HCT116 (cell line): ENCODE results near the gene TMTC2. TPM values are rescaled to one million over a fixed set of nuclear protein-coding genes. Genes with fewer than 3 reads are reported as not detected.

Source experiments
- ATAC-seq: fragments of 200-7000 bp; cut with Tn5 transposase; 2 replicates; pipeline ENCODE4 v1.9.1; 2020; ENCODE audit warnings: mild to moderate bottlenecking, moderate library complexity
- BruUV-seq: library from RNA; stranded (reverse); fragments of 400-500 nt; replicated peaks from 2 replicates; lab custom pipeline; 2021; lab: Mats Ljungman, UMichigan
- CTCF ChIA-PET: fragments of 300-600 bp; sonication (Branson Sonifier 250); formaldehyde crosslinking; loops from one replicate; lab custom pipeline; 2021; ENCODE audit warnings: antibody characterized with exemption; lab: Charles Lee
- POLR2A ChIA-PET: fragments of 300-600, 350-600 bp; sonication (Branson Sonifier 250); formaldehyde crosslinking; loops from one replicate; lab custom pipeline; 2021; ENCODE audit warnings: antibody characterized with exemption; lab: Charles Lee
- RAD21 ChIA-PET, 2 experiments: fragments of 300-600 bp; sonication (Branson Sonifier 250); formaldehyde crosslinking; loops; one replicate each; lab custom pipeline; 2023; ENCODE audit warnings: low total read pairs in 2 of 2; ENCODE audit not compliant: uncharacterized antibody in 2 of 2, unreplicated experiment in 2 of 2, low non-redundant PET in 1 of 2; lab: Charles Lee
- DNase-seq: peaks from one replicate; pipeline ENCODE4 v3.0.0-alpha.2; 2010; ENCODE audit warnings: low read depth, low spot score
- H2AFZ ChIP-seq: fragments of 200-600 bp; shearing (Covaris generic), sonication (generic); 2 replicates; pipeline ENCODE4 v1.6.1; 2017; ENCODE audit warnings: low read depth, mixed run types, mixed read lengths, antibody characterized with exemption, low read length; ENCODE audit not compliant: poor library complexity, severe bottlenecking
- H3K27ac ChIP-seq: 2 replicates; pipeline ENCODE4 v1.5.1; 2012; ENCODE audit warnings: low read depth, low read length
- H3K27me3 ChIP-seq: fragments of 200-600 bp; sonication (generic); 2 replicates; pipeline ENCODE4 v1.6.1; 2016; ENCODE audit warnings: mixed run types, low read length, mixed read lengths; ENCODE audit not compliant: insufficient read depth
- H3K36me3 ChIP-seq, 2 experiments: fragments of 200-500 bp in 1 of 2; fragments of 200-600 bp in 1 of 2; sonication (Bioruptor generic) in 1 of 2; sonication (generic) in 1 of 2; 2 replicates each; pipeline versions ENCODE4 v1.5.1 to v1.6.1; 2014 to 2016; ENCODE audit warnings: low read length in 2 of 2, inconsistent platforms in 1 of 2, mixed read lengths in 1 of 2, mixed run types in 1 of 2; ENCODE audit not compliant: insufficient read depth in 2 of 2, control insufficient read depth in 1 of 2
- H3K4me1 ChIP-seq, 2 experiments: fragments of 200-600 bp in 1 of 2; sonication (generic) in 1 of 2; 2 replicates each; pipeline versions ENCODE4 v1.5.1 to v1.6.1; 2012 to 2017; ENCODE audit warnings: low read length in 2 of 2, inconsistent platforms in 1 of 2, mild to moderate bottlenecking in 1 of 2, mixed read lengths in 1 of 2, mixed run types in 1 of 2, moderate library complexity in 1 of 2; ENCODE audit not compliant: insufficient read depth in 2 of 2, control insufficient read depth in 1 of 2
- H3K4me2 ChIP-seq: fragments of 200-600 bp; sonication (generic); 2 replicates; pipeline ENCODE4 v1.6.1; 2017; ENCODE audit warnings: mixed run types, low read length, mixed read lengths
- H3K4me3 ChIP-seq, 2 experiments: fragments of 200-600 bp in 1 of 2; sonication (generic) in 1 of 2; replicated peaks in 1 of 2; 2 replicates each; pipeline ENCODE4 v1.5.1; 2011 to 2016; ENCODE audit warnings: low read length in 2 of 2, control low read depth in 1 of 2, low read depth in 1 of 2, mild to moderate bottlenecking in 1 of 2, mixed read lengths in 1 of 2, mixed run types in 1 of 2
- H3K79me2 ChIP-seq: fragments of 200-600 bp; sonication (generic); 2 replicates; pipeline ENCODE4 v1.6.1; 2017; ENCODE audit warnings: mild to moderate bottlenecking, mixed run types, low read length, moderate library complexity, mixed read lengths; ENCODE audit not compliant: insufficient read depth
- H3K9ac ChIP-seq: fragments of 200-600 bp; sonication (generic); 2 replicates; pipeline ENCODE4 v1.6.1; 2016; ENCODE audit warnings: low read length, mixed read lengths
- H3K9me2 ChIP-seq: fragments of 200-600 bp; sonication (generic), shearing (Covaris generic); 2 replicates; pipeline ENCODE4 v1.6.1; 2017; ENCODE audit warnings: mixed run types, mild to moderate bottlenecking, moderate library complexity; ENCODE audit not compliant: insufficient read depth
- H3K9me3 ChIP-seq, 2 experiments: fragments of 200-500 bp in 1 of 2; fragments of 200-600 bp in 1 of 2; sonication (Bioruptor generic) in 1 of 2; sonication (generic) in 1 of 2; 2 replicates each; pipeline ENCODE4 v1.6.1; 2014 to 2017; ENCODE audit warnings: low read length in 2 of 2, mixed read lengths in 2 of 2, inconsistent platforms in 1 of 2, low read depth in 1 of 2, mild to moderate bottlenecking in 1 of 2, mixed run types in 1 of 2, moderate library complexity in 1 of 2; ENCODE audit not compliant: control insufficient read depth in 1 of 2, insufficient read depth in 1 of 2
- H4K20me1 ChIP-seq: fragments of 200-600 bp; sonication (generic), shearing (Covaris generic); 2 replicates; pipeline ENCODE4 v1.6.1; 2017; ENCODE audit warnings: mixed run types, mild to moderate bottlenecking, moderate library complexity; ENCODE audit not compliant: insufficient read depth
- CBX3 ChIP-seq: IDR thresholded peaks from 2 replicates; pipeline ENCODE4 v1.6.1; 2012; ENCODE audit warnings: low read depth
- CEBPB ChIP-seq: IDR thresholded peaks from 2 replicates; pipeline ENCODE4 v1.6.1; 2012; ENCODE audit warnings: low read depth
- CTCF ChIP-seq, 3 experiments: fragments of 200-600 bp in 1 of 3; sonication (generic) in 1 of 3; IDR thresholded peaks in 2 of 3; conservative IDR thresholded peaks in 1 of 3; 2 replicates each; pipeline ENCODE4 v1.5.1; 2012 to 2017; ENCODE audit warnings: low read depth in 2 of 3, low read length in 2 of 3, antibody characterized with exemption in 1 of 3, borderline replicate concordance in 1 of 3, control low read depth in 1 of 3, mild to moderate bottlenecking in 1 of 3, mixed read lengths in 1 of 3, mixed run types in 1 of 3, moderate library complexity in 1 of 3; ENCODE audit not compliant: insufficient read depth in 1 of 3
- EZH2 ChIP-seq: fragments of 200-600 bp; sonication (generic); IDR thresholded peaks from 2 replicates; pipeline ENCODE4 v1.6.1; 2017; ENCODE audit warnings: antibody characterized with exemption, mixed run types
- EZH2phosphoT487 ChIP-seq: fragments of 200-600 bp; IDR thresholded peaks from 2 replicates; pipeline ENCODE4 v1.6.1; 2018; ENCODE audit warnings: antibody characterized with exemption, borderline replicate concordance
- JUND ChIP-seq: IDR thresholded peaks from 2 replicates; pipeline ENCODE4 v1.6.1; 2012
- POLR2A ChIP-seq: IDR thresholded peaks from 2 replicates; pipeline ENCODE4 v1.7.0; 2011; ENCODE audit warnings: borderline replicate concordance; ENCODE audit not compliant: insufficient read depth, insufficient read length; ENCODE audit errors: extremely low read depth
- POLR2AphosphoS5 ChIP-seq: IDR thresholded peaks from 2 replicates; pipeline ENCODE4 v1.6.1; 2011; ENCODE audit warnings: mild to moderate bottlenecking, low read depth, low read length, moderate library complexity
- RAD21 ChIP-seq: IDR thresholded peaks from 2 replicates; pipeline ENCODE4 v1.6.1; 2012; ENCODE audit warnings: low read depth, mild to moderate bottlenecking
- SIN3A ChIP-seq: IDR thresholded peaks from 2 replicates; pipeline ENCODE4 v1.6.1; 2012; ENCODE audit warnings: low read depth
- SP1 ChIP-seq: IDR thresholded peaks from 2 replicates; pipeline ENCODE4 v1.6.1; 2012; ENCODE audit warnings: low read depth
- TCF7L2 ChIP-seq: IDR thresholded peaks from 2 replicates; pipeline ENCODE4 v1.7.0; 2011; ENCODE audit warnings: borderline replicate concordance, inconsistent platforms; ENCODE audit not compliant: insufficient read depth, insufficient read length; ENCODE audit errors: extremely low read depth
- YY1 ChIP-seq: IDR thresholded peaks from 2 replicates; pipeline ENCODE4 v1.6.1; 2011; ENCODE audit warnings: low read length, low read depth, moderate library complexity, mild to moderate bottlenecking; ENCODE audit not compliant: insufficient replicate concordance; ENCODE audit errors: extremely low read depth
- intact Hi-C: fragments of 100-400 bp; cut with micrococcal nuclease; formaldehyde crosslinking; loops from 2 replicates; pipeline ENCODE4 v1.10.0; 2022
- total RNA-seq: library from RNA; stranded (reverse); gene quantifications from one replicate; pipeline ENCODE4 v1.2.1, GENCODE V29; 2021; ENCODE audit not compliant: unreplicated experiment

TMTC2 gene
- total RNA-seq, 1 experiment from 2014 or later: 11.5 TPM

- RAD21 ChIA-PET: no interaction called here
- H3K36me3 ChIP-seq: no peaks in the 10 kb centered on the region
- no peaks in the 10 kb centered on the region for H3K9me3 ChIP-seq
- H4K20me1 ChIP-seq: no peaks in the 10 kb centered on the region
- TF ChIP-seq TCF7L2 (no peak), YY1 (no peak), SIN3A (no peak), CBX3 (no peak), CTCF (IDR thresholded peaks at IDR 0.05 in 2 of 3, conservative IDR thresholded peaks at IDR 0.05 in 1 of 3; ENCODE audit: borderline replicate concordance in 1 of 3, insufficient read depth in 1 of 3, low read depth in 2 of 3, low read length in 2 of 3) (no peak), EZH2phosphoT487 (no peak), JUND (no peak), RAD21 (no peak), POLR2AphosphoS5 (no peak), SP1 (no peak), POLR2A (no peak), EZH2 (no peak), CEBPB (no peak)
- no peak overlapping the region for H2AFZ ChIP-seq
- CTCF ChIA-PET: no interaction called here
- DNase-seq: no peak
- H3K27me3 ChIP-seq: no peaks in the 10 kb centered on the region
- H3K9ac ChIP-seq: no peak overlapping the region
- BruUV-seq: no TSS peak
- H3K4me2 ChIP-seq: no peak overlapping the region
- no peaks in the 10 kb centered on the region for H3K79me2 ChIP-seq
- no peak overlapping the region for H3K27ac ChIP-seq
- no peak for ATAC-seq
- intact Hi-C loops: no loop called here
- POLR2A ChIA-PET: no interaction called here
- H3K9me2 ChIP-seq: no peaks in the 10 kb centered on the region
- H3K4me3 ChIP-seq: no peak overlapping the region
- no peaks in the 10 kb centered on the region for H3K4me1 ChIP-seq
These were observed 427.2 kb downstream of the TMTC2 start for GRCh38 chr12:83113945-83114344.
